B cell (primary cell): Measurements from ENCODE around the gene AFF1. TPM values are rescaled to one million over a fixed set of nuclear protein-coding genes. Genes with fewer than 3 reads are reported as not detected.

ENCODE experiments used
- ATAC-seq: fragments of 200-7000 bp; cut with Tn5 transposase; one replicate; pipeline ENCODE4 v1.10.0; 2021; ENCODE audit warnings: low read depth, mild to moderate bottlenecking, moderate number of reproducible peaks, moderate library complexity
- CTCF ChIA-PET: fragments of 350-600 bp; sonication (Branson Sonifier 250); formaldehyde crosslinking; loops from one replicate; lab custom pipeline; 2021; ENCODE audit warnings: antibody characterized with exemption, inconsistent platforms; lab: Charles Lee
- POLR2A ChIA-PET: fragments of 350-600 bp; sonication (Branson Sonifier 250); formaldehyde crosslinking; loops from one replicate; lab custom pipeline; 2021; ENCODE audit warnings: antibody characterized with exemption; lab: Charles Lee
- DNase-seq: peaks from one replicate; pipeline ENCODE4 v3.0.0; 2013
- H2AFZ ChIP-seq: 2 replicates; pipeline ENCODE4 v1.6.1; 2012; ENCODE audit warnings: mild to moderate bottlenecking, low read depth, low read length; ENCODE audit not compliant: insufficient read depth, poor library complexity, severe bottlenecking
- H3K27ac ChIP-seq, 2 donors: 1 replicate in 1 of 2; 2 replicates in 1 of 2; pipeline ENCODE4 v1.5.1; 2012 to 2013; ENCODE audit warnings: low read length in 2 of 2, mild to moderate bottlenecking in 2 of 2, moderate library complexity in 1 of 2
- H3K27me3 ChIP-seq, 4 experiments: fragments of 200-600 bp in 1 of 4; sonication (generic) in 1 of 4; replicated peaks in 1 of 4; 1 replicate in 2 of 4; 2 replicates in 2 of 4; pipeline versions ENCODE4 v1.6.1 to v1.7.0; 2013 to 2016; ENCODE audit warnings: low read length in 3 of 4, mild to moderate bottlenecking in 2 of 4, mixed read lengths in 1 of 4, moderate library complexity in 1 of 4; ENCODE audit not compliant: insufficient read depth in 4 of 4, control insufficient read depth in 3 of 4; ENCODE audit errors: control extremely low read depth in 1 of 4
- H3K36me3 ChIP-seq, 2 experiments: replicated peaks in 1 of 2; 1 replicate in 1 of 2; 2 replicates in 1 of 2; pipeline versions ENCODE4 v1.6.1 to v1.7.1; 2013; ENCODE audit warnings: low read length in 1 of 2; ENCODE audit not compliant: insufficient read depth in 2 of 2, control insufficient read depth in 1 of 2; ENCODE audit errors: control extremely low read depth in 1 of 2, extremely low read depth in 1 of 2
- H3K4me1 ChIP-seq, 2 donors: fragments of 200-600 bp in 1 of 2; sonication (generic) in 1 of 2; 1 replicate in 1 of 2; 2 replicates in 1 of 2; pipeline versions ENCODE4 v1.5.1 to v1.6.1; 2013 to 2017; ENCODE audit warnings: low read length in 2 of 2; ENCODE audit not compliant: control insufficient read depth in 2 of 2, insufficient read depth in 2 of 2
- H3K4me2 ChIP-seq: replicated peaks from 2 replicates; pipeline ENCODE3; 2012; ENCODE audit warnings: mild to moderate bottlenecking, low read depth, low read length; ENCODE audit not compliant: poor library complexity, severe bottlenecking
- H3K4me3 ChIP-seq, 5 experiments: fragments of 200-600 bp in 1 of 5; sonication (generic) in 1 of 5; 1 replicate in 3 of 5; 2 replicates in 2 of 5; pipeline versions ENCODE4 v1.5.1 to v1.7.0; 2011 to 2016; ENCODE audit warnings: low read length in 4 of 5, mild to moderate bottlenecking in 4 of 5, low read depth in 2 of 5, control low read depth in 1 of 5, moderate library complexity in 1 of 5; ENCODE audit not compliant: insufficient read depth in 1 of 5; ENCODE audit errors: control extremely low read depth in 1 of 5, extremely low read depth in 1 of 5
- H3K79me2 ChIP-seq: fragments of 200-600 bp; sonication (generic); one replicate; pipeline ENCODE4 v1.6.0; 2016; ENCODE audit warnings: low read length; ENCODE audit not compliant: control insufficient read depth, insufficient read depth
- H3K9ac ChIP-seq: fragments of 200-600 bp; sonication (generic); 2 replicates; pipeline ENCODE4 v1.6.1; 2017; ENCODE audit warnings: mild to moderate bottlenecking, low read length, moderate library complexity
- H3K9me3 ChIP-seq, 3 donors: one replicate each; pipeline versions ENCODE4 v1.6.1 to v1.7.1; 2013; ENCODE audit warnings: low read length in 2 of 3; ENCODE audit not compliant: control insufficient read depth in 2 of 3, insufficient read depth in 1 of 3; ENCODE audit errors: control extremely low read depth in 1 of 3
- H4K20me1 ChIP-seq: 2 replicates; pipeline ENCODE4 v1.6.0; 2012; ENCODE audit warnings: mild to moderate bottlenecking, low read length; ENCODE audit not compliant: insufficient read depth, control insufficient read depth, poor library complexity, severe bottlenecking
- H3K27ac Mint-ChIP-seq: one replicate; pipeline ENCODE4 v1.8.0; 2021; ENCODE audit warnings: mixed read lengths
- H3K27me3 Mint-ChIP-seq: one replicate; pipeline ENCODE4 v1.8.0; 2021; ENCODE audit warnings: mixed read lengths
- H3K4me1 Mint-ChIP-seq: one replicate; pipeline ENCODE4 v1.8.0; 2021; ENCODE audit warnings: mixed read lengths
- H3K4me3 Mint-ChIP-seq: one replicate; pipeline ENCODE4 v1.8.0; 2021; ENCODE audit warnings: mixed read lengths
- H3K9me3 Mint-ChIP-seq: one replicate; pipeline ENCODE4 v1.8.0; 2022; ENCODE audit warnings: mixed read lengths; ENCODE audit not compliant: insufficient read depth
- EZH2 ChIP-seq: IDR thresholded peaks from 2 replicates; pipeline ENCODE4 v1.6.1; 2012; ENCODE audit warnings: borderline replicate concordance, low read depth, mild to moderate bottlenecking, moderate library complexity, low read length; ENCODE audit not compliant: insufficient read depth, poor library complexity, severe bottlenecking
- WGBS: methylation state at CpG from one replicate; pipeline ENCODE4 v1.1.5; 2013; ENCODE audit warnings: missing lambda C conversion rate; ENCODE audit not compliant: insufficient coverage; 5-methylcytosine and 5-hydroxymethylcytosine counted together
- intact Hi-C: fragments of 100-400 bp; cut with micrococcal nuclease; formaldehyde crosslinking; loops from one replicate; pipeline ENCODE4 v1.10.0; 2022
- polyA plus RNA-seq: library from polyadenylated mRNA; depleted of rRNA; stranded (reverse); fragments of >200 nt; gene quantifications from 2 replicates; pipeline ENCODE4 v1.2.3, GENCODE V29; 2012
- total RNA-seq, 2 donors: library from RNA; stranded (reverse); fragments of 120-200 nt in 1 of 2; gene quantifications; 1 replicate in 1 of 2; 2 replicates in 1 of 2; pipeline versions ENCODE4 v1.2.3 to v1.2.4, GENCODE V29; 2013 to 2022
- TF ChIP-seq, protein P1 (sequence below): fragments of 200-600 bp; IDR thresholded peaks from one replicate; pipeline ENCODE4 v1.8.0; 2022; ENCODE audit warnings: antibody characterized with exemption, mild to moderate bottlenecking

Gene AFF1
- total and polyA plus RNA-seq, 2 donors (not counting 1 experiment from before 2014, with no cell fraction given), result 15.3 to 135 TPM

DNA sequence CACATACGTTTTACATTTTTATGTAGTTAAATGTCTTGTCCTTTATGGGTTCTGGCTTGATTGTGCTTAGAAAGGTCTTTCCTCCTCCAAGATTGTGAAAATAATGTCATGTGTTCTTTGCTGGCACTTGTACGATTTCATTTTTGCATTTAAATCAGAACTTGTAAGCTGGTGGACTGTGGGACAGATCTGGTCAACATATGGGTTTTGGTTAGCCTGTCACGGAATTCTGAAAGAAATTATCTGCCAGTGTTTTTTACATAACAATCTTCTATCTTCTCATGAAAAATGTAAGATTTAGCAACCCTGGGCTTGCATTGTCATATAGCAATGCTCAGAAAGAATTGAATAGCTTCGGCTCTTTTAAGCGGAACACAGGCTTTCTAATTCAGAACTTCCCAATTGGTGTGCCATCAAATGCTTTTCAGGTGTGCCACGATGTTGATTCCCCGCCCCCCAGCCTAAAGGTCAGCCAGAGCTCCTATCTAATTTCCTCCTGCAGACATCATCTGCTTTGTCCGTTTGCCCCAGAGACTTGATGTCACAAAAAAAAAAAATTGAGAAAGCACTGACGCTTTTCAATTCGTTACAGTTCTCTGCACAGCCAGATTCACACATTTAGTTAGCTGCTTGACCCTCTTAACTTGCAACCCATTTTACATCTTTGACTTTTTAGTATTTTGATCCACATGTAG is 16.2 kb downstream of the AFF1 start:
- Mint-ChIP-seq H3K4me1 (peaks cover 29% of the 10 kb centered on the region), H3K9me3 (no peaks in the 10 kb centered on the region), H3K4me3 (peak overlapping the region; percentile 27), H3K27me3 (no peaks in the 10 kb centered on the region), H3K27ac (no peak overlapping the region)
- H3K36me3 ChIP-seq, result peaks cover 0 to under 1% of the 10 kb centered on the region in 2 experiments
- TF ChIP-seq, protein P1, sequence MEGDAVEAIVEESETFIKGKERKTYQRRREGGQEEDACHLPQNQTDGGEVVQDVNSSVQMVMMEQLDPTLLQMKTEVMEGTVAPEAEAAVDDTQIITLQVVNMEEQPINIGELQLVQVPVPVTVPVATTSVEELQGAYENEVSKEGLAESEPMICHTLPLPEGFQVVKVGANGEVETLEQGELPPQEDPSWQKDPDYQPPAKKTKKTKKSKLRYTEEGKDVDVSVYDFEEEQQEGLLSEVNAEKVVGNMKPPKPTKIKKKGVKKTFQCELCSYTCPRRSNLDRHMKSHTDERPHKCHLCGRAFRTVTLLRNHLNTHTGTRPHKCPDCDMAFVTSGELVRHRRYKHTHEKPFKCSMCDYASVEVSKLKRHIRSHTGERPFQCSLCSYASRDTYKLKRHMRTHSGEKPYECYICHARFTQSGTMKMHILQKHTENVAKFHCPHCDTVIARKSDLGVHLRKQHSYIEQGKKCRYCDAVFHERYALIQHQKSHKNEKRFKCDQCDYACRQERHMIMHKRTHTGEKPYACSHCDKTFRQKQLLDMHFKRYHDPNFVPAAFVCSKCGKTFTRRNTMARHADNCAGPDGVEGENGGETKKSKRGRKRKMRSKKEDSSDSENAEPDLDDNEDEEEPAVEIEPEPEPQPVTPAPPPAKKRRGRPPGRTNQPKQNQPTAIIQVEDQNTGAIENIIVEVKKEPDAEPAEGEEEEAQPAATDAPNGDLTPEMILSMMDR, result no peak
- TF ChIP-seq EZH2, result no peak
- peaks cover 49% of the 10 kb centered on the region for H3K79me2 ChIP-seq
- no peak overlapping the region for H3K27ac ChIP-seq
- H3K27me3 ChIP-seq, result no peaks in the 10 kb centered on the region
- no peak for ATAC-seq
- intact Hi-C loops, result no loop called here
- WGBS, result 65% methylated on average over 5 of the region's 10 CpGs
- H3K9ac ChIP-seq, result no peak overlapping the region
- no peak overlapping the region for H3K4me3 ChIP-seq
- ChIA-PET CTCF (no interaction called here), POLR2A (interaction anchor here (0.6 kb wide), 1 partner anchor 10 kb away, joined by 3 read pairs; no protein-coding TSS in a partner anchor)
- no peak overlapping the region for H2AFZ ChIP-seq
- H4K20me1 ChIP-seq, result peaks cover 9% of the 10 kb centered on the region
- DNase-seq, result no peak
- no peak overlapping the region for H3K4me2 ChIP-seq
- peaks cover 0 to 15% of the 10 kb centered on the region in 2 donors for H3K4me1 ChIP-seq
- no peaks in the 10 kb centered on the region for H3K9me3 ChIP-seq

DNA sequence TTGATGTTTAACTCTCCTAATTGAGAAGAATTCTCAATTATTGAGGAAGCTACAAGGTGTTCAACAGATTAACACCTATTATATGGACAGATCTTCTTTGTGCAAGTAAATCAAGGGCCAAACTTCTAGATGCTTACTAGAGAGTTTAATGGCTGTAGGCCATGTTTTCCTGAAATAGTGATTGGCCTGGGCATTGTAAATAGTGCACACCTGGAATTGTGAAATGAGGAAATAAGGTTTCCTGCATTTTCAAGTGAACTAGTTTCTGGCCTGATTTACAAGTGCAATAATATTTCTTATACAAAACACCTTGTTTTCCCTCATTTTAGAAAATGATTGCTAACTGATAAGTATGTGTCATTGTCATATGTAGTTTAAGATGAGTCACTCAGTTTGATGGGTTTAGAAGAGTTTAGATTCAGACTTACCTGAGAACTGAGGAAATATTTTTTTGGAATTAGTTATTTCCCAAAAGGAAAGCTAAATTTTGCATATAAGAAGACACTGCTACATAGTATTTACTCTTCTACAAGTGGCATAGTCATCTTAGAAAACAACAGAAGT is 21.2 kb downstream of the AFF1 start:
- Histone ChIP-seq H3K79me2 (peaks cover 53% of the 10 kb centered on the region), H3K27ac (no peak overlapping the region), H3K9ac (no peak overlapping the region), H3K4me2 (no peak overlapping the region), H4K20me1 (peaks cover 3% of the 10 kb centered on the region), H2AFZ (no peak overlapping the region), H3K9me3 (no peaks in the 10 kb centered on the region), H3K36me3 (no peaks in the 10 kb centered on the region), H3K4me3 (no peak overlapping the region), H3K27me3 (no peaks in the 10 kb centered on the region), H3K4me1 (peaks cover 19 to 28% of the 10 kb centered on the region in 2 donors)
- Mint-ChIP-seq H3K4me3 (no peak overlapping the region), H3K9me3 (no peaks in the 10 kb centered on the region), H3K4me1 (peaks cover 41% of the 10 kb centered on the region), H3K27me3 (no peaks in the 10 kb centered on the region), H3K27ac (no peak overlapping the region)
- ChIA-PET POLR2A (no interaction called here), CTCF (no interaction called here)
- TF ChIP-seq, protein P1, result no peak
- no peak for TF ChIP-seq EZH2
- ATAC-seq, result no peak
- intact Hi-C loops, result no loop called here
- DNase-seq, result no peak
